Measurements from ENCODE around the gene CBARP. TPM values are rescaled to one million over a fixed set of nuclear protein-coding genes. Genes with fewer than 3 reads are reported as not detected.

CBARP gene
- total and polyA plus RNA-seq, 4 donors: 0.05 to 0.25 (median 0.06) TPM; not detected in 1

- peaks cover 0 to 13% (median 9%) of the 10 kb centered on the region in 4 donors for H3K36me3 ChIP-seq (ENCODE audit: control insufficient read depth in 4 of 4, insufficient read depth in 3 of 4, low read depth in 1 of 4, low read length in 3 of 4)
- 91% methylated on average over 37 of the region's 37 CpGs for WGBS
- H3K27me3 ChIP-seq (ENCODE audit: control insufficient read depth in 4 of 4, insufficient read depth in 4 of 4, low read length in 3 of 4): no peaks in the 10 kb centered on the region
- H3K9me3 ChIP-seq (ENCODE audit: control insufficient read depth in 4 of 4, low read length in 3 of 4): no peaks in the 10 kb centered on the region
- TF ChIP-seq ATF3 (IDR thresholded peaks at IDR 0.05): no peak
- H3K27ac ChIP-seq (ENCODE audit: low read depth in 1 of 2, low read length in 2 of 2): peak overlapping the region; percentile 28 to 57
- H3K9ac ChIP-seq (ENCODE audit: low read depth in 1 of 2, low read length in 2 of 2): no peak overlapping the region
- DNase-seq (ENCODE audit: low spot score): no peak
- H3K4me1 ChIP-seq (ENCODE audit: control insufficient read depth in 4 of 4, insufficient read depth in 4 of 4, low read length in 3 of 4): peaks cover 13 to 25% (median 20%) of the 10 kb centered on the region in 4 donors
- H3K4me3 ChIP-seq (ENCODE audit: low read depth in 1 of 3, low read length in 3 of 3): no peak overlapping the region
Measured at GRCh38 chr19:1218751-1219567, 18.8 kb downstream of the CBARP start.

- H3K4me3 ChIP-seq (ENCODE audit: low read depth in 1 of 3, low read length in 3 of 3): no peak overlapping the region
- peaks cover 13 to 34% (median 26%) of the 10 kb centered on the region in 4 donors for H3K4me1 ChIP-seq (ENCODE audit: control insufficient read depth in 4 of 4, insufficient read depth in 4 of 4, low read length in 3 of 4)
- H3K9ac ChIP-seq (ENCODE audit: low read depth in 1 of 2, low read length in 2 of 2): no peak overlapping the region
- no peak overlapping the region for H3K27ac ChIP-seq (ENCODE audit: low read depth in 1 of 2, low read length in 2 of 2)
- H3K27me3 ChIP-seq (ENCODE audit: control insufficient read depth in 4 of 4, insufficient read depth in 4 of 4, low read length in 3 of 4): no peaks in the 10 kb centered on the region
- 91% methylated on average over 15 of the region's 15 CpGs for WGBS
- TF ChIP-seq HNF4G (IDR thresholded peaks at IDR 0.05): no peak
- TF ChIP-seq GABPA (IDR thresholded peaks at IDR 0.05 in 1 of 2, conservative IDR thresholded peaks at IDR 0.05 in 1 of 2): no peak
- no peak for TF ChIP-seq TAF1 (conservative IDR thresholded peaks at IDR 0.05)
- no peak for TF ChIP-seq NR2F2 (IDR thresholded peaks at IDR 0.05)
- TF ChIP-seq CTCF (IDR thresholded peaks at IDR 0.05; ENCODE audit: low read depth, low read length, missing input control): no peak
- no peak for TF ChIP-seq SP1 (IDR thresholded peaks at IDR 0.05)
- TF ChIP-seq EGR1 (IDR thresholded peaks at IDR 0.05; ENCODE audit: low read depth in 2 of 2): no peak
- no peak for TF ChIP-seq ZBTB33 (IDR thresholded peaks at IDR 0.05)
- TF ChIP-seq REST (IDR thresholded peaks at IDR 0.05): no peak
- TF ChIP-seq HNF4A (conservative IDR thresholded peaks at IDR 0.05): no peak
- TF ChIP-seq FOXA2 (IDR thresholded peaks at IDR 0.05): no peak
- TF ChIP-seq FOXA1 (IDR thresholded peaks at IDR 0.05): no peak
- TF ChIP-seq RAD21 (IDR thresholded peaks at IDR 0.05): no peak
- DNase-seq (ENCODE audit: low spot score): no peak
- no peaks in the 10 kb centered on the region for H3K9me3 ChIP-seq (ENCODE audit: control insufficient read depth in 4 of 4, low read length in 3 of 4)
- peaks cover 0 to 9% (median 6%) of the 10 kb centered on the region in 4 donors for H3K36me3 ChIP-seq (ENCODE audit: control insufficient read depth in 4 of 4, insufficient read depth in 3 of 4, low read depth in 1 of 4, low read length in 3 of 4)
Measured at GRCh38 chr19:1217366-1217765, 20.4 kb downstream of the CBARP start.

Data from liver (tissue), 9 donors.